ENCODE results near the gene NKX1-1. TPM values are rescaled to one million over a fixed set of nuclear protein-coding genes. Genes with fewer than 3 reads are reported as not detected.

The NKX1-1 gene
- total and polyA plus RNA-seq, 2 experiments from 2014 or later = not detected

DNA sequence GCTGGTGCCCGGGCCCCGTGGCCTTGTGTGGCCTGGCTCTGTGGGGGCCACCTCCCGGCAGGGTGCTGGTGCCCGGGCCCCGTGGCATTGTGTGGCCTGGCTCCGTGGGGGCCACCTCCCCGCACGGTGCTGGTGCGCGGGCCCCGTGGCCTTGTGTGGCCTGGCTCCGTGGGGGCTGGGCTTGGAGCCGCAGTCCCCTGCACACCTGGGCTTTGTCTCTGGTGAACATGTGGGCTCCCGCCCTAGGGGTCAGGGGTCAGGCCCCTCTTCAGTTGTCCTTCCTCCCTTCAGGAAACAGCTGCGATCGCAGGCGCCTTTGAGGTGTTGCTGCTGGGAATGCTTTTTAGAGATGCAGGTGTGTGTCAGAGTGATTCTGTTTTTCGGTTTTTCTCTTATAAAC lies 42.0 kb downstream of the NKX1-1 start (continued):
- TF ChIP-seq, protein P1, sequence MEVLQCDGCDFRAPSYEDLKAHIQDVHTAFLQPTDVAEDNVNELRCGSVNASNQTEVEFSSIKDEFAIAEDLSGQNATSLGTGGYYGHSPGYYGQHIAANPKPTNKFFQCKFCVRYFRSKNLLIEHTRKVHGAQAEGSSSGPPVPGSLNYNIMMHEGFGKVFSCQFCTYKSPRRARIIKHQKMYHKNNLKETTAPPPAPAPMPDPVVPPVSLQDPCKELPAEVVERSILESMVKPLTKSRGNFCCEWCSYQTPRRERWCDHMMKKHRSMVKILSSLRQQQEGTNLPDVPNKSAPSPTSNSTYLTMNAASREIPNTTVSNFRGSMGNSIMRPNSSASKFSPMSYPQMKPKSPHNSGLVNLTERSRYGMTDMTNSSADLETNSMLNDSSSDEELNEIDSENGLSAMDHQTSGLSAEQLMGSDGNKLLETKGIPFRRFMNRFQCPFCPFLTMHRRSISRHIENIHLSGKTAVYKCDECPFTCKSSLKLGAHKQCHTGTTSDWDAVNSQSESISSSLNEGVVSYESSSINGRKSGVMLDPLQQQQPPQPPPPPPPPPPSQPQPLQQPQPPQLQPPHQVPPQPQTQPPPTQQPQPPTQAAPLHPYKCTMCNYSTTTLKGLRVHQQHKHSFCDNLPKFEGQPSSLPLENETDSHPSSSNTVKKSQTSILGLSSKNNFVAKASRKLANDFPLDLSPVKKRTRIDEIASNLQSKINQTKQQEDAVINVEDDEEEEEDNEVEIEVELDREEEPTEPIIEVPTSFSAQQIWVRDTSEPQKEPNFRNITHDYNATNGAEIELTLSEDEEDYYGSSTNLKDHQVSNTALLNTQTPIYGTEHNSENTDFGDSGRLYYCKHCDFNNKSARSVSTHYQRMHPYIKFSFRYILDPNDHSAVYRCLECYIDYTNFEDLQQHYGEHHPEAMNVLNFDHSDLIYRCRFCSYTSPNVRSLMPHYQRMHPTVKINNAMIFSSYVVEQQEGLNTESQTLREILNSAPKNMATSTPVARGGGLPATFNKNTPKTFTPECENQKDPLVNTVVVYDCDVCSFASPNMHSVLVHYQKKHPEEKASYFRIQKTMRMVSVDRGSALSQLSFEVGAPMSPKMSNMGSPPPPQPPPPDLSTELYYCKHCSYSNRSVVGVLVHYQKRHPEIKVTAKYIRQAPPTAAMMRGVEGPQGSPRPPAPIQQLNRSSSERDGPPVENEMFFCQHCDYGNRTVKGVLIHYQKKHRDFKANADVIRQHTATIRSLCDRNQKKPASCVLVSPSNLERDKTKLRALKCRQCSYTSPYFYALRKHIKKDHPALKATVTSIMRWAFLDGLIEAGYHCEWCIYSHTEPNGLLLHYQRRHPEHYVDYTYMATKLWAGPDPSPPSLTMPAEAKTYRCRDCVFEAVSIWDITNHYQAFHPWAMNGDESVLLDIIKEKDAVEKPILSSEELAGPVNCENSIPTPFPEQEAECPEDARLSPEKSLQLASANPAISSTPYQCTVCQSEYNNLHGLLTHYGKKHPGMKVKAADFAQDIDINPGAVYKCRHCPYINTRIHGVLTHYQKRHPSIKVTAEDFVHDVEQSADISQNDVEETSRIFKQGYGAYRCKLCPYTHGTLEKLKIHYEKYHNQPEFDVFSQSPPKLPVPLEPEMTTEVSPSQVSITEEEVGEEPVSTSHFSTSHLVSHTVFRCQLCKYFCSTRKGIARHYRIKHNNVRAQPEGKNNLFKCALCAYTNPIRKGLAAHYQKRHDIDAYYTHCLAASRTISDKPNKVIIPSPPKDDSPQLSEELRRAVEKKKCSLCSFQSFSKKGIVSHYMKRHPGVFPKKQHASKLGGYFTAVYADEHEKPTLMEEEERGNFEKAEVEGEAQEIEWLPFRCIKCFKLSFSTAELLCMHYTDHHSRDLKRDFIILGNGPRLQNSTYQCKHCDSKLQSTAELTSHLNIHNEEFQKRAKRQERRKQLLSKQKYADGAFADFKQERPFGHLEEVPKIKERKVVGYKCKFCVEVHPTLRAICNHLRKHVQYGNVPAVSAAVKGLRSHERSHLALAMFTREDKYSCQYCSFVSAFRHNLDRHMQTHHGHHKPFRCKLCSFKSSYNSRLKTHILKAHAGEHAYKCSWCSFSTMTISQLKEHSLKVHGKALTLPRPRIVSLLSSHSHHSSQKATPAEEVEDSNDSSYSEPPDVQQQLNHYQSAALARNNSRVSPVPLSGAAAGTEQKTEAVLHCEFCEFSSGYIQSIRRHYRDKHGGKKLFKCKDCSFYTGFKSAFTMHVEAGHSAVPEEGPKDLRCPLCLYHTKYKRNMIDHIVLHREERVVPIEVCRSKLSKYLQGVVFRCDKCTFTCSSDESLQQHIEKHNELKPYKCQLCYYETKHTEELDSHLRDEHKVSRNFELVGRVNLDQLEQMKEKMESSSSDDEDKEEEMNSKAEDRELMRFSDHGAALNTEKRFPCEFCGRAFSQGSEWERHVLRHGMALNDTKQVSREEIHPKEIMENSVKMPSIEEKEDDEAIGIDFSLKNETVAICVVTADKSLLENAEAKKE (CRISPR knock-in tag; IDR thresholded peaks at IDR 0.05) = no peak
- TF ChIP-seq ZNF114 (CRISPR knock-in tag; IDR thresholded peaks at IDR 0.05) = no peak
- no peak for TF ChIP-seq NANOG (IDR thresholded peaks at IDR 0.05; ENCODE audit: borderline replicate concordance)
- TF ChIP-seq CREB1 (CRISPR knock-in tag; IDR thresholded peaks at IDR 0.05; ENCODE audit: low read depth) = no peak
- TF ChIP-seq, protein P2, sequence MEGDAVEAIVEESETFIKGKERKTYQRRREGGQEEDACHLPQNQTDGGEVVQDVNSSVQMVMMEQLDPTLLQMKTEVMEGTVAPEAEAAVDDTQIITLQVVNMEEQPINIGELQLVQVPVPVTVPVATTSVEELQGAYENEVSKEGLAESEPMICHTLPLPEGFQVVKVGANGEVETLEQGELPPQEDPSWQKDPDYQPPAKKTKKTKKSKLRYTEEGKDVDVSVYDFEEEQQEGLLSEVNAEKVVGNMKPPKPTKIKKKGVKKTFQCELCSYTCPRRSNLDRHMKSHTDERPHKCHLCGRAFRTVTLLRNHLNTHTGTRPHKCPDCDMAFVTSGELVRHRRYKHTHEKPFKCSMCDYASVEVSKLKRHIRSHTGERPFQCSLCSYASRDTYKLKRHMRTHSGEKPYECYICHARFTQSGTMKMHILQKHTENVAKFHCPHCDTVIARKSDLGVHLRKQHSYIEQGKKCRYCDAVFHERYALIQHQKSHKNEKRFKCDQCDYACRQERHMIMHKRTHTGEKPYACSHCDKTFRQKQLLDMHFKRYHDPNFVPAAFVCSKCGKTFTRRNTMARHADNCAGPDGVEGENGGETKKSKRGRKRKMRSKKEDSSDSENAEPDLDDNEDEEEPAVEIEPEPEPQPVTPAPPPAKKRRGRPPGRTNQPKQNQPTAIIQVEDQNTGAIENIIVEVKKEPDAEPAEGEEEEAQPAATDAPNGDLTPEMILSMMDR (conservative IDR thresholded peaks at IDR 0.05; ENCODE audit: low read depth in 2 of 2) = no peak
- no peak for TF ChIP-seq POLR2AphosphoS5 (IDR thresholded peaks at IDR 0.05; ENCODE audit: low read depth)
- no peak for TF ChIP-seq ZNF331 (CRISPR knock-in tag; IDR thresholded peaks at IDR 0.05; ENCODE audit: low read depth)

DNA sequence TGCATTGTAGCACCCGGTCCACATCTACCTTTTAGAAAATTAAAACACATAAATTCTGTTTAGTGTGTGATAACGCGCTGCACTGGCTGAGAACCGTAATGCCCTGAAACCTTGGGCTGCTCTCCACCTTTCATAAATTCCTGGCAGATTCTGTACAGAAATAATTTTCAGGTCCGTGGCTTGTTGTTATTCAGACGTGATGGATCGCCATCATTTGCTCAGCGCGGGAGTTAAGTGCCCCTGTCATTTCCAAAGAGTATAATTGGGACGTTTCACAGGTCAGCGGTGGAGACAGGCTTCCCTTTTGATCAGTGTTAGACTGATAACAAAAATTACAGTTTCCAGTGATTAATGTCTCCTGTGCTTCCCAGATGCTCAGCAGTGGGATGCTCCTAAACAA lies 42.7 kb downstream of the NKX1-1 start:
- no peaks in the 10 kb centered on the region for H4K20me1 ChIP-seq (replicated peaks; ENCODE audit: insufficient read depth)
- no peak for ATAC-seq
- peaks cover 7% of the 10 kb centered on the region; the same call in 1 of the 3 replicates for H3K36me3 Mint-ChIP-seq (ENCODE audit: low read depth)
- no peaks in the 10 kb centered on the region for H3K9me2 ChIP-seq (ENCODE audit: insufficient read depth)
- H3K27me3 ChIP-seq (ENCODE audit: insufficient read depth) = no peaks in the 10 kb centered on the region
- H3K27me3 Mint-ChIP-seq (ENCODE audit: insufficient read depth, low read depth, poor library complexity) = no peaks in the 10 kb centered on the region
- H3K36me3 ChIP-seq (ENCODE audit: insufficient read depth) = no peaks in the 10 kb centered on the region
- no peaks in the 10 kb centered on the region for H3F3A ChIP-seq (replicated peaks; ENCODE audit: low read depth)
- no peak for DNase-seq (ENCODE audit: low spot score)
- H3K4me3 Mint-ChIP-seq = no peak overlapping the region
- H3K9me3 Mint-ChIP-seq = no peaks in the 10 kb centered on the region; the same call in 2 of the 3 replicates
- no peak overlapping the region for H3K27ac Mint-ChIP-seq
- H3K4me2 ChIP-seq = no peak overlapping the region
- H3K27ac ChIP-seq (ENCODE audit: low read depth) = no peak overlapping the region
- no peaks in the 10 kb centered on the region for H3K4me1 ChIP-seq (ENCODE audit: insufficient read depth)
- peaks cover 3% of the 10 kb centered on the region; the same call in 2 of the 3 replicates for H3K4me1 Mint-ChIP-seq
- H3K79me2 ChIP-seq (replicated peaks; ENCODE audit: insufficient read depth) = no peaks in the 10 kb centered on the region
- no peak overlapping the region for H3K4me3 ChIP-seq
- no peak overlapping the region for H2AFZ ChIP-seq
- TF ChIP-seq, protein P1 (CRISPR knock-in tag; IDR thresholded peaks at IDR 0.05) = no peak
- TF ChIP-seq ZNF114 (CRISPR knock-in tag; IDR thresholded peaks at IDR 0.05) = no peak
- no peak for TF ChIP-seq POLR2AphosphoS5 (IDR thresholded peaks at IDR 0.05; ENCODE audit: low read depth)
- TF ChIP-seq CREB1 (CRISPR knock-in tag; IDR thresholded peaks at IDR 0.05; ENCODE audit: low read depth) = no peak
- no peak for TF ChIP-seq STAT1 (IDR thresholded peaks at IDR 0.05; ENCODE audit: unreplicated experiment)
